Heart left ventricle (tissue), 13 donors: ENCODE data around the gene CPXM2.

ENCODE experiments used
- CTCF ChIP-seq, 12 donors: fragments of 200-600 bp; sonication (generic) in 4 of 12; IDR thresholded peaks; one replicate each; pipeline versions ENCODE4 v1.5.0 to v1.8.0; 2018 to 2022; ENCODE audit warnings: antibody characterized with exemption in 12 of 12, mild to moderate bottlenecking in 5 of 12
- POLR2A ChIP-seq, 2 donors: fragments of 450-650 bp; IDR thresholded peaks; one replicate each; pipeline ENCODE4 v1.6.1; 2017; ENCODE audit warnings: antibody characterized with exemption in 2 of 2, mild to moderate bottlenecking in 2 of 2, moderate library complexity in 2 of 2
- donor health status: ischemic (EF 13 %, LVEDD 7.1; RV severe dilation, severe dysfunction).
- donor health status: DM: no; HTN: yes; CAD: no.
- donor health status: DM: no; HTN: no; CAD: no.
- donor health status: ischemic (EF 25% LVEDD 6.9; RV normal size, moderate dysfunction).
- donor health status: ischemic (EF 25% LVEDD 5.7; RV mildly dilated, moderate dysfunction).
- donor health status: ischemic (EF 35%, LVEDD 5.7; RV mildly dilated, moderate dysfunction).
- donor health status: nonischemic (EF 11% LVEDD 7.7; RV severe dilation, severe dysfunction).
- donor health status: DM: yes; HTN: yes; CAD: no.
- donor health status: PGD.
- donor health status: ischemic (EF 29% LVEDD 5.4; RV normal size, mild dysfunction).
- donor health status: nonischemic (EF 23%, LVEDD 6.1; RV moderate dilation, normal function).

- no peak for TF ChIP-seq POLR2A (IDR thresholded peaks at IDR 0.05)
- TF ChIP-seq CTCF (IDR thresholded peaks at IDR 0.05), result no peak
These were observed 144.2 kb downstream of the CPXM2 start for GRCh38 chr10:123747426-123747825.
